ENCODE results near the gene PAX8.

Gene PAX8

DNA sequence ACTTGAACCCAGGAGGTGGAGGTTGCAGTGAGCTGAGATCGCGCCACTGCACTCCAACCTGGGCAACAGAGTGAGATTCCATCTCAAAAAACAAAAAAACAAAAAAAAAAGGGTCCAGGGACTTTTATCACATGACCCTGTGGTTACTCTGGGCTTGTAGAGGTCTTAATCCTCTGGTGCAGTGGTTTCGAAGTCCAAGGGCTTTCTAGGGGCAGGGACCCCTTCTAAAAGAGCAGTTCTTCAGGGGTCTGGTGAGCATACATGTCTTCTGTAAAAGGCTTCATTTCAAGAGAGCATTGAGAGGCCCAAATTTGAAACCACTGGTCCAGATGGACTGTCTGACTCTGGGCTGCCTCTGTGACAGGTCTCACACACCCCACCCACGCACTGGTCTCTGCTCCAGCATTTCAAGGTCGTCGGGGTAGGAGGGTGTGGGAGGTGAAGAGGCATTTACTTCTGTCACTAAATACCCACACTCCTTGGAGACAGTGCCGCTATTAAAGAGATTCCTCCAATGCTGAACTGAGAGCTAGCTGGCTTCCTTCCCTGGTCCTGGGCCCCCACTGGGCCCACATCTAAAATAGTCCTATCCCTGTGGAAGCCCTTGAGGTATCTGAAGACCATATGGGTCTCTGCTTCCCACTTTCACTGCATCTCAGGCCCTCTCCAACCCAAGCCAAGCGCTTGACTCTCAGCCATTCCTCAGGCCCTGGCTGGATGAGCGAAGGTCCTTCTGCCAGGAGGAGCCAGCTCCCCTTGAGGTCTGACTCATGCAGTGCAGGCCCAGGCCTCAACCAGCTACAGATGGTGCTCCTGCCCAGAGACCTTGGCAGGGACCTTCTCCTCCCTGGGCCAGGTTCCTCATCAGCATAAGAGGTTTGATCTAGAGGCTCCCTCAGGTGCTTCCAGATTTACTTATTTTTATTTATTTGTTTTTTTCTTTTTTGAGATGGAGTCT, 44.8 kb downstream of the PAX8 start:
- TF ChIP-seq SNAI2 (CRISPR knock-in tag; IDR thresholded peaks at IDR 0.05) (no peak), ZNF565 (CRISPR knock-in tag; conservative IDR thresholded peaks at IDR 0.05; ENCODE audit: low read depth) (no peak), ZNF8 (CRISPR knock-in tag; IDR thresholded peaks at IDR 0.05) (no peak), ZFP30 (CRISPR knock-in tag; IDR thresholded peaks at IDR 0.05) (no peak), TCF4 (CRISPR knock-in tag; IDR thresholded peaks at IDR 0.05; ENCODE audit: borderline replicate concordance) (no peak), CSDC2 (CRISPR knock-in tag; IDR thresholded peaks at IDR 0.05) (no peak), TOX (CRISPR knock-in tag; IDR thresholded peaks at IDR 0.05; ENCODE audit: borderline replicate concordance) (no peak), ISL1 (CRISPR knock-in tag; IDR thresholded peaks at IDR 0.05) (no peak), ZFP3 (CRISPR knock-in tag; IDR thresholded peaks at IDR 0.05) (no peak)
- TF ChIP-seq, protein P1, sequence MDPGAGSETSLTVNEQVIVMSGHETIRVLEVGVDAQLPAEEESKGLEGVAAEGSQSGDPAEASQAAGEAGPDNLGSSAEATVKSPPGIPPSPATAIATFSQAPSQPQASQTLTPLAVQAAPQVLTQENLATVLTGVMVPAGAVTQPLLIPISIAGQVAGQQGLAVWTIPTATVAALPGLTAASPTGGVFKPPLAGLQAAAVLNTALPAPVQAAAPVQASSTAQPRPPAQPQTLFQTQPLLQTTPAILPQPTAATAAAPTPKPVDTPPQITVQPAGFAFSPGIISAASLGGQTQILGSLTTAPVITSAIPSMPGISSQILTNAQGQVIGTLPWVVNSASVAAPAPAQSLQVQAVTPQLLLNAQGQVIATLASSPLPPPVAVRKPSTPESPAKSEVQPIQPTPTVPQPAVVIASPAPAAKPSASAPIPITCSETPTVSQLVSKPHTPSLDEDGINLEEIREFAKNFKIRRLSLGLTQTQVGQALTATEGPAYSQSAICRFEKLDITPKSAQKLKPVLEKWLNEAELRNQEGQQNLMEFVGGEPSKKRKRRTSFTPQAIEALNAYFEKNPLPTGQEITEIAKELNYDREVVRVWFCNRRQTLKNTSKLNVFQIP (CRISPR knock-in tag; IDR thresholded peaks at IDR 0.05; ENCODE audit: borderline replicate concordance, low read depth) = no peak
- TF ChIP-seq, protein P2, sequence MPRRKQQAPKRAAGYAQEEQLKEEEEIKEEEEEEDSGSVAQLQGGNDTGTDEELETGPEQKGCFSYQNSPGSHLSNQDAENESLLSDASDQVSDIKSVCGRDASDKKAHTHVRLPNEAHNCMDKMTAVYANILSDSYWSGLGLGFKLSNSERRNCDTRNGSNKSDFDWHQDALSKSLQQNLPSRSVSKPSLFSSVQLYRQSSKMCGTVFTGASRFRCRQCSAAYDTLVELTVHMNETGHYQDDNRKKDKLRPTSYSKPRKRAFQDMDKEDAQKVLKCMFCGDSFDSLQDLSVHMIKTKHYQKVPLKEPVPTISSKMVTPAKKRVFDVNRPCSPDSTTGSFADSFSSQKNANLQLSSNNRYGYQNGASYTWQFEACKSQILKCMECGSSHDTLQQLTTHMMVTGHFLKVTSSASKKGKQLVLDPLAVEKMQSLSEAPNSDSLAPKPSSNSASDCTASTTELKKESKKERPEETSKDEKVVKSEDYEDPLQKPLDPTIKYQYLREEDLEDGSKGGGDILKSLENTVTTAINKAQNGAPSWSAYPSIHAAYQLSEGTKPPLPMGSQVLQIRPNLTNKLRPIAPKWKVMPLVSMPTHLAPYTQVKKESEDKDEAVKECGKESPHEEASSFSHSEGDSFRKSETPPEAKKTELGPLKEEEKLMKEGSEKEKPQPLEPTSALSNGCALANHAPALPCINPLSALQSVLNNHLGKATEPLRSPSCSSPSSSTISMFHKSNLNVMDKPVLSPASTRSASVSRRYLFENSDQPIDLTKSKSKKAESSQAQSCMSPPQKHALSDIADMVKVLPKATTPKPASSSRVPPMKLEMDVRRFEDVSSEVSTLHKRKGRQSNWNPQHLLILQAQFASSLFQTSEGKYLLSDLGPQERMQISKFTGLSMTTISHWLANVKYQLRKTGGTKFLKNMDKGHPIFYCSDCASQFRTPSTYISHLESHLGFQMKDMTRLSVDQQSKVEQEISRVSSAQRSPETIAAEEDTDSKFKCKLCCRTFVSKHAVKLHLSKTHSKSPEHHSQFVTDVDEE (CRISPR knock-in tag; IDR thresholded peaks at IDR 0.05) = no peak

DNA sequence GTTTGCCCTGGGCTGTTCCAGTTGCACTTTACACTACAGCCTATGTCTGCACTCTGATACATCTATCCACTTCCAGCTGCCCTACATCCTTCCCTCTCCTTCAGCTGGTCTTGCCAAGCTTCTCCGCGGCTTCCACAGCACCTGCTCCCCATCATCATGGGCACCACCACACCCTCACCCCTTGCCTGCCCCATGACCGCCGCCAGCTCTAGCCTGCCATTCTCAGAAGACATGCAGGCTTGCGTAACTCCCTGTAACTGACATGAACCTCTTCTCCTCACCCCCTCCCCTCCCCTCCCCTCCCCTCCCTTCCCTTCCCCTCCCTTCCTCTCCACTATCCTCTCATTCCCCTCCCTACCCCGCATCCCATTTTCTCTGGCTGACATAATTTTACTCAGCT, 46.0 kb downstream of the PAX8 start:
- TF ChIP-seq ESRRG (CRISPR knock-in tag; IDR thresholded peaks at IDR 0.05) (no peak), SNAI2 (CRISPR knock-in tag; IDR thresholded peaks at IDR 0.05) (no peak), ZFP30 (CRISPR knock-in tag; IDR thresholded peaks at IDR 0.05) (no peak)
- TF ChIP-seq, protein P2 (CRISPR knock-in tag; IDR thresholded peaks at IDR 0.05) = no peak
- TF ChIP-seq, protein P3, sequence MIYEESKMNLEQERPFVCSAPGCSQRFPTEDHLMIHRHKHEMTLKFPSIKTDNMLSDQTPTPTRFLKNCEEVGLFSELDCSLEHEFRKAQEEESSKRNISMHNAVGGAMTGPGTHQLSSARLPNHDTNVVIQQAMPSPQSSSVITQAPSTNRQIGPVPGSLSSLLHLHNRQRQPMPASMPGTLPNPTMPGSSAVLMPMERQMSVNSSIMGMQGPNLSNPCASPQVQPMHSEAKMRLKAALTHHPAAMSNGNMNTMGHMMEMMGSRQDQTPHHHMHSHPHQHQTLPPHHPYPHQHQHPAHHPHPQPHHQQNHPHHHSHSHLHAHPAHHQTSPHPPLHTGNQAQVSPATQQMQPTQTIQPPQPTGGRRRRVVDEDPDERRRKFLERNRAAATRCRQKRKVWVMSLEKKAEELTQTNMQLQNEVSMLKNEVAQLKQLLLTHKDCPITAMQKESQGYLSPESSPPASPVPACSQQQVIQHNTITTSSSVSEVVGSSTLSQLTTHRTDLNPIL (CRISPR knock-in tag; IDR thresholded peaks at IDR 0.05; ENCODE audit: low read depth) = no peak
- no peak for ATAC-seq

More for the DNA sequence above, 44.8 kb downstream of the PAX8 start:
- peak; percentile 86 for ATAC-seq

DNA sequence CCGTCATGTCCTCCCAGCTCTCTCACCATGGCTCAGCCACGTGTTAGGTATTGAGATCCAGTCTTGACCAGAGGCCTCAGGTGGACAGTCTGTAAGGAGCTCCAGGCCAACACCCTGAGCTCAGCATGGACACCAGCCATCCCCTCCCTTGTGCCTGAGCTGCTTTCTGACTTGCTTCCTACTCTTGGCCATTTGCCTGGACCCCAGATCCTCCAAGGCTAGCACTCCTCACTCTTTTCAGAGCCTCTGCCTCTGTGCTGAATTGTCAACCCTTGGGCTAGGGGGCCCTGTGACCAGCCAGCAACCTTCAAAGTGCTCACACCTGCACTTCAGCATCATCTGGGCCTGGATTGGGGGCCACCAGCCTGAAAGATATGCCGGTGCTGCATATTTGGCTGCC, 46.6 kb downstream of the PAX8 start:
- TF ChIP-seq ARNTL (CRISPR knock-in tag; IDR thresholded peaks at IDR 0.05; ENCODE audit: borderline replicate concordance, low read depth) (no peak), ZFP30 (CRISPR knock-in tag; IDR thresholded peaks at IDR 0.05) (no peak), PPARA (CRISPR knock-in tag; IDR thresholded peaks at IDR 0.05; ENCODE audit: borderline replicate concordance) (no peak), SNAI2 (CRISPR knock-in tag; IDR thresholded peaks at IDR 0.05) (no peak), CSDC2 (CRISPR knock-in tag; IDR thresholded peaks at IDR 0.05) (no peak)
- TF ChIP-seq, protein P4, sequence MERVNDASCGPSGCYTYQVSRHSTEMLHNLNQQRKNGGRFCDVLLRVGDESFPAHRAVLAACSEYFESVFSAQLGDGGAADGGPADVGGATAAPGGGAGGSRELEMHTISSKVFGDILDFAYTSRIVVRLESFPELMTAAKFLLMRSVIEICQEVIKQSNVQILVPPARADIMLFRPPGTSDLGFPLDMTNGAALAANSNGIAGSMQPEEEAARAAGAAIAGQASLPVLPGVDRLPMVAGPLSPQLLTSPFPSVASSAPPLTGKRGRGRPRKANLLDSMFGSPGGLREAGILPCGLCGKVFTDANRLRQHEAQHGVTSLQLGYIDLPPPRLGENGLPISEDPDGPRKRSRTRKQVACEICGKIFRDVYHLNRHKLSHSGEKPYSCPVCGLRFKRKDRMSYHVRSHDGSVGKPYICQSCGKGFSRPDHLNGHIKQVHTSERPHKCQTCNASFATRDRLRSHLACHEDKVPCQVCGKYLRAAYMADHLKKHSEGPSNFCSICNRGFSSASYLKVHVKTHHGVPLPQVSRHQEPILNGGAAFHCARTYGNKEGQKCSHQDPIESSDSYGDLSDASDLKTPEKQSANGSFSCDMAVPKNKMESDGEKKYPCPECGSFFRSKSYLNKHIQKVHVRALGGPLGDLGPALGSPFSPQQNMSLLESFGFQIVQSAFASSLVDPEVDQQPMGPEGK (CRISPR knock-in tag; IDR thresholded peaks at IDR 0.05; ENCODE audit: borderline replicate concordance) = no peak
- no peak for ATAC-seq
